IMR-90 (cell line): ENCODE data around the gene ZNF791. TPM values are rescaled to one million over a fixed set of nuclear protein-coding genes. Genes with fewer than 3 reads are reported as not detected.
A peak's percentile ranks its signal among the peaks of the same experiment; 100 is the strongest.

Experiments
- ATAC-seq: fragments of 200-7000 bp; cut with Tn5 transposase; 2 replicates; pipeline ENCODE4 v1.9.1; 2020; ENCODE audit warnings: low read depth, mild to moderate bottlenecking, moderate library complexity
- BruUV-seq: library from RNA; stranded (reverse); fragments of 400-500 nt; replicated peaks from 2 replicates; lab custom pipeline; 2021; lab: Mats Ljungman, UMichigan
- CTCF ChIA-PET: fragments of 300-600 bp; formaldehyde crosslinking; extraction: SDS; loops from one replicate; lab custom pipeline; 2021; ENCODE audit warnings: antibody characterized with exemption; lab: Yijun Ruan, JAX
- POLR2A ChIA-PET: fragments of 300-600 bp; sonication (Branson Sonifier 250); formaldehyde crosslinking; loops from one replicate; lab custom pipeline; 2022; ENCODE audit warnings: antibody characterized with exemption; ENCODE audit not compliant: unreplicated experiment; lab: Charles Lee
- DNase-seq: peaks from one replicate; pipeline ENCODE4 v3.0.0; 2013
- H2AFZ ChIP-seq: replicated peaks from 2 replicates; pipeline ENCODE3; 2013; ENCODE audit warnings: low read length, mild to moderate bottlenecking; ENCODE audit not compliant: poor library complexity
- H2AK5ac ChIP-seq: 2 replicates; pipeline ENCODE4 v1.6.1; 2013; ENCODE audit warnings: low read depth, low read length, inconsistent platforms
- H2AK9ac ChIP-seq: replicated peaks from 2 replicates; pipeline ENCODE3; 2013; ENCODE audit warnings: mild to moderate bottlenecking, low read depth, low read length, moderate library complexity; ENCODE audit not compliant: poor library complexity
- H2BK120ac ChIP-seq: 2 replicates; pipeline ENCODE4 v1.6.1; 2013; ENCODE audit warnings: low read depth, low read length, inconsistent platforms
- H2BK15ac ChIP-seq: 3 replicates; pipeline ENCODE4 v1.6.1; 2013; ENCODE audit warnings: low read depth, low read length, inconsistent platforms
- H2BK20ac ChIP-seq: 2 replicates; pipeline ENCODE4 v1.6.1; 2013; ENCODE audit warnings: low read depth, mild to moderate bottlenecking, inconsistent platforms, low read length, moderate library complexity
- H2BK5ac ChIP-seq: 2 replicates; pipeline ENCODE4 v1.6.1; 2013; ENCODE audit warnings: mild to moderate bottlenecking, low read depth, low read length, inconsistent platforms; ENCODE audit not compliant: poor library complexity, severe bottlenecking
- H3K14ac ChIP-seq: replicated peaks from 2 replicates; pipeline ENCODE4 v1.6.1; 2013; ENCODE audit warnings: low read depth, low read length, inconsistent platforms
- H3K18ac ChIP-seq: 2 replicates; pipeline ENCODE4 v1.6.1; 2013; ENCODE audit warnings: low read depth, low read length, control low read depth
- H3K23ac ChIP-seq: 2 replicates; pipeline ENCODE4 v1.6.1; 2013; ENCODE audit warnings: low read depth, low read length, inconsistent platforms
- H3K27ac ChIP-seq: 2 replicates; pipeline ENCODE4 v1.5.1; 2013; ENCODE audit warnings: mild to moderate bottlenecking, control low read depth, low read length; ENCODE audit not compliant: insufficient read depth
- H3K27me3 ChIP-seq: 2 replicates; pipeline ENCODE4 v1.6.1; 2013; ENCODE audit warnings: low read length; ENCODE audit not compliant: control insufficient read depth, insufficient read depth
- H3K36me3 ChIP-seq: 2 replicates; pipeline ENCODE4 v1.6.1; 2013; ENCODE audit warnings: low read length, mixed read lengths; ENCODE audit not compliant: control insufficient read depth, insufficient read depth
- H3K4ac ChIP-seq: 2 replicates; pipeline ENCODE4 v1.6.1; 2013; ENCODE audit warnings: low read depth, low read length, inconsistent platforms
- H3K4me1 ChIP-seq: 2 replicates; pipeline ENCODE4 v1.6.1; 2013; ENCODE audit warnings: low read length, mixed read lengths; ENCODE audit not compliant: control insufficient read depth, insufficient read depth
- H3K4me2 ChIP-seq: 2 replicates; pipeline ENCODE4 v1.6.1; 2013; ENCODE audit warnings: low read depth, mild to moderate bottlenecking, control low read depth, low read length, moderate library complexity
- H3K4me3 ChIP-seq: 2 replicates; pipeline ENCODE4 v1.5.1; 2013; ENCODE audit warnings: low read depth, mild to moderate bottlenecking, control low read depth, low read length, moderate library complexity; ENCODE audit not compliant: insufficient read depth
- H3K56ac ChIP-seq: 2 replicates; pipeline ENCODE4 v1.6.1; 2013; ENCODE audit warnings: low read length, inconsistent platforms; ENCODE audit not compliant: insufficient read depth; ENCODE audit errors: extremely low read depth
- H3K79me1 ChIP-seq, 2 experiments: 2 replicates each; pipeline ENCODE4 v1.6.1; 2013; ENCODE audit warnings: low read length in 2 of 2, inconsistent platforms in 1 of 2, low read depth in 1 of 2
- H3K9ac ChIP-seq: 2 replicates; pipeline ENCODE4 v1.6.1; 2013; ENCODE audit warnings: low read depth, low read length, control low read depth
- H3K9me1 ChIP-seq: 2 replicates; pipeline ENCODE4 v1.6.1; 2013; ENCODE audit warnings: low read length, inconsistent platforms; ENCODE audit not compliant: insufficient read depth
- H3K9me3 ChIP-seq: 2 replicates; pipeline ENCODE4 v1.6.1; 2013; ENCODE audit warnings: low read length; ENCODE audit not compliant: control insufficient read depth, insufficient read depth
- H4K20me1 ChIP-seq: 2 replicates; pipeline ENCODE4 v1.6.1; 2013; ENCODE audit warnings: low read length, inconsistent platforms; ENCODE audit not compliant: insufficient read depth
- H4K5ac ChIP-seq: 2 replicates; pipeline ENCODE4 v1.6.1; 2013; ENCODE audit warnings: mild to moderate bottlenecking, low read depth, low read length, control low read depth
- H4K8ac ChIP-seq, 2 experiments: 2 replicates each; pipeline ENCODE4 v1.6.1; 2013; ENCODE audit warnings: low read depth in 2 of 2, low read length in 2 of 2, control low read depth in 1 of 2, inconsistent platforms in 1 of 2
- H4K91ac ChIP-seq: 2 replicates; pipeline ENCODE4 v1.6.1; 2013; ENCODE audit warnings: low read depth, low read length, inconsistent platforms; ENCODE audit not compliant: insufficient read depth
- BHLHE40 ChIP-seq: fragments of 150-350 bp; IDR thresholded peaks from 2 replicates; pipeline ENCODE4 v1.6.1; 2016; ENCODE audit warnings: mild to moderate bottlenecking, low read depth, low read length
- CHD1 ChIP-seq: IDR thresholded peaks from 2 replicates; pipeline ENCODE4 v1.6.1; 2012; ENCODE audit warnings: low read depth, low read length, improper control_type of control experiment
- FOS ChIP-seq: fragments of 150-350 bp; IDR thresholded peaks from 2 replicates; pipeline ENCODE4 v1.6.1; 2016; ENCODE audit warnings: low read depth, low read length
- MAFK ChIP-seq: IDR thresholded peaks from 2 replicates; pipeline ENCODE4 v1.6.1; 2012; ENCODE audit warnings: low read depth, low read length, improper control_type of control experiment
- MAZ ChIP-seq: IDR thresholded peaks from 2 replicates; pipeline ENCODE4 v1.6.1; 2012; ENCODE audit warnings: low read depth, mild to moderate bottlenecking, low read length, improper control_type of control experiment, moderate library complexity, borderline replicate concordance
- MXI1 ChIP-seq: IDR thresholded peaks from 2 replicates; pipeline ENCODE4 v1.6.1; 2012; ENCODE audit warnings: low read depth, mild to moderate bottlenecking, low read length, moderate library complexity, borderline replicate concordance
- POLR2A ChIP-seq: IDR thresholded peaks from 2 replicates; pipeline ENCODE4 v1.6.1; 2012; ENCODE audit warnings: mild to moderate bottlenecking, low read depth, low read length
- RAD21 ChIP-seq: IDR thresholded peaks from 2 replicates; pipeline ENCODE4 v1.6.1; 2012; ENCODE audit warnings: low read length, improper control_type of control experiment
- RCOR1 ChIP-seq: IDR thresholded peaks from 2 replicates; pipeline ENCODE4 v1.6.1; 2012; ENCODE audit warnings: mild to moderate bottlenecking, low read length, improper control_type of control experiment; ENCODE audit not compliant: insufficient replicate concordance
- SMC3 ChIP-seq: fragments of 150-350 bp; IDR thresholded peaks from 2 replicates; pipeline ENCODE4 v1.6.1; 2016; ENCODE audit warnings: low read depth, mild to moderate bottlenecking, antibody characterized with exemption, low read length, moderate library complexity
- WGBS, 2 experiments: methylation state at CpG; one replicate each; pipeline versions ENCODE4 v1.1.5 to v1.1.7; 2013; ENCODE audit warnings: missing lambda C conversion rate in 2 of 2; ENCODE audit not compliant: insufficient read length in 1 of 2; ENCODE audit errors: extremely low coverage in 2 of 2; 5-methylcytosine and 5-hydroxymethylcytosine counted together
- dilution Hi-C: fragments of 300-500 bp; cut with HindIII; formaldehyde crosslinking; loops from one replicate; pipeline ENCODE4 v1.14.3; 2018; ENCODE audit warnings: low sequenced_read_pairs; ENCODE audit not compliant: unreplicated experiment
- in situ Hi-C: fragments of 300-500 bp; cut with MboI; formaldehyde crosslinking; loops from 3 replicates; pipeline ENCODE4 v1.14.3; 2019; ENCODE audit warnings: low sequenced_read_pairs, inconsistent platforms, mixed read lengths
- intact Hi-C: fragments of 100-400 bp; cut with micrococcal nuclease; formaldehyde crosslinking; loops from 2 replicates; pipeline ENCODE4 v1.10.0; 2022
- polyA plus RNA-seq, 3 experiments: library from polyadenylated mRNA; depleted of rRNA; stranded (reverse); fragments of >200 nt; gene quantifications; 2 replicates each; pipeline ENCODE4 v1.2.3, GENCODE V29; 2012; ENCODE audit warnings: low replicate concordance in 1 of 3
- total RNA-seq: library from RNA; depleted of rRNA; stranded (reverse); fragments of >200 nt; gene quantifications from 2 replicates; pipeline ENCODE4 v1.2.3, GENCODE V29; 2012

The ZNF791 gene
- total and polyA plus RNA-seq, 2 of the 4 experiments (the other 2 are of a cell fraction): 7.1 to 15.8 TPM

DNA sequence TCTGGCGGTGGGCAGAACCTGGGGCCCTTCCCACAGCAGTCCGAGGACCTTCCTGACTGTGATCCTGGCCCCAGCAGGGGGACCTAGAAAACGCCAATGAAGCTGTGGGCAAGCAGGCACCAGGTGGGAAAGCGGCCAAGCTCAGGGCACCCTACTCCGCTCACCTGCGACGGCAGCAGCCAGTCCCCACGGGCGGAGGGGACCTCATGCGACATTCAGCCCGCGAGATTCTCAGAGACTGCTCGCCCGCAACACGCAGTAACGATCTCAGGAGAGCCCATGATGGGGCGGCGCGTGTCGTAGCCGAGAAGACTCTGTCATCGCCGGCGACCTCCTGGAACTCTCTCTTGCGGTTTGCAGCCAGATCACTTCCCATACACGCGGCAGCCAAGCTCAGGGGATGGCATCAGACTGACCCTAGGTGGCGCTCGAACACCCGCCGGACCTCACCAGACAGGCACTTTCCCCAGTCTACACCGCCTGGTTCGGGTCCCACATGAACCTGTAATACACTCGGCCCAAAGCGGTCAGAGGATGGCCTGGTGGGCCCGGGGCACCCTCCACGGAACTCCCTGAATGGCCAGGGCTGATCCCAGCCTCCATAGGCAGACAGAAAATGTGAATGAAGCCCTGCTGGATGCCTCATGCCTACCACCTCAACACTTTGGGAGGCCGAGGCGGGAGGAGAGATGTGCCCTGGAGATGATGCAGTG is 29.3 kb downstream of the ZNF791 start (continued):
- TF ChIP-seq SMC3 (peak; percentile 20; the same call in 1 of the 2 replicates), BHLHE40 (0 out of 2 replicates have a peak, but pooled peaks have one; percentile 12)

DNA sequence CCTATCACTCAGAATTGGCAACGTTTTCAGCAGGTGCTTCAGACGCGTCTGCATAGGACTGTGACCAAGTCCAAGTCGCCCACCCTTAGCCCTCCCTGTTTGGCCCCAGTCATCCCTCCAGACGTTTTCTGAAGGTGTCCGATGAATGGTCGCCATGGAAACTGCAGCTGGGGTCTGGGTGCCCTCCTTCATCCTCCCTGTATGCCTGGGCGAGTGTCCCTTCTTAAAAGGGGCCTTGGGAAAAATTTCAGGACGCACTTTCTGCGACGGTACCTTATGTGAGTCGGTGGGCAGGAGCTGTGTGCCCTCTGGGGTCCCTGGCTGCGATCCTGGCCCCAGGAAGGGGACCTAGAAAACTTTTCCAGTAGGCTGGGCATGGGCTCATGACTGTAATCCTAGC is 30.7 kb downstream of the ZNF791 start:
- Histone ChIP-seq H3K18ac (no peak overlapping the region), H2AK5ac (no peak overlapping the region), H3K36me3 (no peaks in the 10 kb centered on the region), H3K4me2 (no peak overlapping the region), H3K56ac (no peak overlapping the region), H4K20me1 (no peaks in the 10 kb centered on the region), H4K8ac (no peak overlapping the region), H3K14ac (no peak overlapping the region), H3K9me3 (no peaks in the 10 kb centered on the region), H3K27ac (no peak overlapping the region), H3K9me1 (no peaks in the 10 kb centered on the region), H2AK9ac (no peak overlapping the region), H2AFZ (no peak overlapping the region), H2BK20ac (no peak overlapping the region), H2BK5ac (no peak overlapping the region), H4K91ac (no peak overlapping the region), H3K79me1 (no peaks in the 10 kb centered on the region), H4K5ac (no peak overlapping the region), H3K4me1 (peaks cover 3% of the 10 kb centered on the region), H2BK120ac (no peak overlapping the region), H3K4ac (no peak overlapping the region), H2BK15ac (no peak overlapping the region), H3K23ac (no peak overlapping the region), H3K4me3 (no peak overlapping the region), H3K27me3 (no peaks in the 10 kb centered on the region), H3K9ac (no peak overlapping the region)
- DNase-seq: no peak
- no TSS peak for BruUV-seq
- no peak for TF ChIP-seq MAZ
- no peak for TF ChIP-seq MXI1
- no peak for TF ChIP-seq POLR2A
- no peak for TF ChIP-seq RAD21
- TF ChIP-seq RCOR1: no peak
- TF ChIP-seq FOS: no peak
- TF ChIP-seq BHLHE40: no peak
- no peak for TF ChIP-seq CHD1
- no peak for TF ChIP-seq MAFK
- WGBS, 2 experiments: 82% methylated on average over 8 of the region's 13 CpGs; no CpG with 5 or more reads in 1 of the 2 experiments
- in situ Hi-C loops: no loop called here
- dilution Hi-C loops: no loop called here
- CTCF ChIA-PET: no interaction called here
- POLR2A ChIA-PET: no interaction called here
- intact Hi-C loops: no loop called here
- ATAC-seq: no peak
